Trophoblast cell (in vitro differentiated cells and primary cell): ENCODE results near the gene BAIAP2.

ENCODE experiments used
- DNase-seq, 2 donors: peaks; one replicate each; pipeline ENCODE4 v3.0.0-alpha.2; 2016
- H2AFZ ChIP-seq: 2 replicates; pipeline ENCODE4 v1.6.1; 2013; ENCODE audit warnings: low read length, moderate library complexity, mild to moderate bottlenecking; ENCODE audit not compliant: insufficient read depth, poor library complexity
- H2AK5ac ChIP-seq: 2 replicates; pipeline ENCODE4 v1.6.1; 2013; ENCODE audit warnings: mild to moderate bottlenecking, low read length
- H2BK120ac ChIP-seq: 2 replicates; pipeline ENCODE4 v1.6.1; 2013; ENCODE audit warnings: low read length, mild to moderate bottlenecking, moderate library complexity; ENCODE audit not compliant: insufficient read depth, poor library complexity
- H2BK12ac ChIP-seq: 2 replicates; pipeline ENCODE4 v1.6.1; 2013; ENCODE audit warnings: mild to moderate bottlenecking, low read length, moderate library complexity
- H2BK5ac ChIP-seq: 2 replicates; pipeline ENCODE4 v1.6.1; 2013; ENCODE audit warnings: low read length, low read depth, moderate library complexity, mild to moderate bottlenecking; ENCODE audit not compliant: poor library complexity
- H3K14ac ChIP-seq: 2 replicates; pipeline ENCODE4 v1.6.1; 2013; ENCODE audit warnings: mild to moderate bottlenecking, low read length
- H3K18ac ChIP-seq: 2 replicates; pipeline ENCODE4 v1.6.1; 2013; ENCODE audit warnings: mild to moderate bottlenecking, low read length
- H3K23ac ChIP-seq: 2 replicates; pipeline ENCODE4 v1.6.1; 2013; ENCODE audit warnings: low read length
- H3K27ac ChIP-seq: 2 replicates; pipeline ENCODE4 v1.5.1; 2013; ENCODE audit warnings: low read depth, mild to moderate bottlenecking, inconsistent platforms, low read length, moderate library complexity
- H3K27me3 ChIP-seq: 2 replicates; pipeline ENCODE4 v1.6.1; 2013; ENCODE audit warnings: inconsistent platforms, mild to moderate bottlenecking, low read length, moderate library complexity; ENCODE audit not compliant: insufficient read depth
- H3K36me3 ChIP-seq, 2 experiments: 1 replicate in 1 of 2; 2 replicates in 1 of 2; pipeline ENCODE4 v1.6.1; 2013; ENCODE audit warnings: low read length in 2 of 2, mild to moderate bottlenecking in 2 of 2, moderate library complexity in 1 of 2; ENCODE audit not compliant: insufficient read depth in 2 of 2, control insufficient read depth in 1 of 2
- H3K4ac ChIP-seq: 2 replicates; pipeline ENCODE4 v1.6.1; 2013; ENCODE audit warnings: low read depth, mild to moderate bottlenecking, low read length, moderate library complexity
- H3K4me1 ChIP-seq, 2 experiments: 1 replicate in 1 of 2; 2 replicates in 1 of 2; pipeline ENCODE4 v1.6.1; 2013; ENCODE audit warnings: low read length in 2 of 2, mild to moderate bottlenecking in 2 of 2, moderate library complexity in 1 of 2; ENCODE audit not compliant: insufficient read depth in 2 of 2, control insufficient read depth in 1 of 2
- H3K4me2 ChIP-seq: 2 replicates; pipeline ENCODE4 v1.6.1; 2013; ENCODE audit warnings: inconsistent platforms, mild to moderate bottlenecking, low read length, moderate library complexity
- H3K4me3 ChIP-seq: 2 replicates; pipeline ENCODE4 v1.5.1; 2013; ENCODE audit warnings: mild to moderate bottlenecking, low read depth, low read length, inconsistent platforms
- H3K79me1 ChIP-seq: one replicate; pipeline ENCODE4 v1.6.1; 2013; ENCODE audit warnings: low read length
- H3K79me2 ChIP-seq: 2 replicates; pipeline ENCODE4 v1.6.1; 2013; ENCODE audit warnings: low read length, mild to moderate bottlenecking; ENCODE audit not compliant: control insufficient read depth, insufficient read depth, poor library complexity
- H3K9ac ChIP-seq: 2 replicates; pipeline ENCODE4 v1.6.1; 2013; ENCODE audit warnings: mild to moderate bottlenecking, low read length
- H3K9me3 ChIP-seq: 2 replicates; pipeline ENCODE4 v1.6.1; 2013; ENCODE audit warnings: low read depth, mild to moderate bottlenecking, control low read depth, inconsistent platforms, low read length; ENCODE audit not compliant: insufficient read depth
- H4K12ac ChIP-seq: 2 replicates; pipeline ENCODE4 v1.6.1; 2013; ENCODE audit warnings: low read depth, mild to moderate bottlenecking, low read length, moderate library complexity
- H4K8ac ChIP-seq: 2 replicates; pipeline ENCODE4 v1.6.1; 2013; ENCODE audit warnings: low read depth, mild to moderate bottlenecking, low read length, moderate library complexity
- H4K91ac ChIP-seq: one replicate; pipeline ENCODE4 v1.6.1; 2013; ENCODE audit warnings: low read depth, mild to moderate bottlenecking, low read length, moderate library complexity
- WGBS: extraction: QIAGEN DNeasy Blood & Tissue Kit; methylation state at CpG from one replicate; pipeline ENCODE4 v1.1.7; 2013; ENCODE audit warnings: missing lambda C conversion rate; ENCODE audit not compliant: insufficient read length, insufficient coverage; ENCODE audit errors: extremely low coverage; 5-methylcytosine and 5-hydroxymethylcytosine counted together

The BAIAP2 gene

DNA sequence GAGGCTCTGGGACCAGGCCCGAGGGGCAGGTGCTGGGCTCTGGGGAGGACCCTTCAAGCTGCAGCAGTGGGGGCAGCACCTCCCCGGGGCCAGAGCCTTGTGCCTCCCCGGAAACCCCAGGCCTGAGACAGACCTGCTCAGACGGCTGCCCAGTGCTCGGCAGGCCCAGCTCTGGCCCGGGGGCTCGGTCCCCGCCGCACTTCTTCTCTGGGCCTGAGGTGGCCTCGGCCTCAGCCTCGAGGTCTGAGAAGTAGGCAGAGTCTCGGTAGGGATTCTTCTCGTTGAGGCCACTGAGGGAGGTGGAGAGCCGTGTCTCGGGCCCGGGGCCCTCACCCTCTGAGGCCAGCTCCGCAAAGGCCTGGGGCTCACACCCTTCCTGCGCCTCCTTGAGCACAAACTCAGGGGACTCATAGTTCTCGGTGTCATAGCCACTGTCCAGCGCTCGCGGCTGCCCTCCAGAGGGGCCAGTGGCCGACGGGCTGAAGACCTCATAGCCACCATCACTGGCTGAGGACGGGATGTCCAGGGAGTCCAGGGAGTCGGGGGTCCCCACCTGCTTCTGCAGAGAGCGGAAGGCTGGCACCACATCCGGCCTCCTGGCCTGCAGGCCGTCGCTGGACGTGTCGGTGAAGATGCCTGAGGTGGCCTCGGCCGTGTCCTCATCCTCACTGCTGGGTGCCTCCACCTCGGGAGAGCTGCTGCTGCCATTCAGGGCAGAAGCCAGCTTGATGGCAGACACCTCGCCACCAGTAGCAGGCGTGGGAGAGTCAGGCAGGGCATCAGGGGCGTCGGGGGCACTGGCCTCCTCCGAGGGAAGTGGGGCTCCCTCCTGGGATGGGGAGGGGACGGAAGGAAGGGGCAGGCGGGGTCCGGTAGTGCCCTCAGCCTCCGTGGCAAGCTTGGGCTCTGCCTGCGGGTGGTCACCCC lies 86.0 kb downstream of the BAIAP2 start:
- Histone ChIP-seq H3K79me1 (peaks cover 3% of the 10 kb centered on the region), H2AK5ac (no peak overlapping the region), H3K79me2 (peaks cover 2% of the 10 kb centered on the region), H4K91ac (no peak overlapping the region), H3K23ac (no peak overlapping the region), H4K8ac (no peak overlapping the region), H3K4me1 (peaks cover 8 to 14% of the 10 kb centered on the region in 2 experiments), H2BK12ac (no peak overlapping the region), H3K27ac (no peak overlapping the region), H3K36me3 (peaks cover 0 to 7% of the 10 kb centered on the region in 2 experiments), H3K4me2 (no peak overlapping the region), H2BK120ac (no peak overlapping the region), H2BK5ac (no peak overlapping the region), H2AFZ (no peak overlapping the region), H3K14ac (no peak overlapping the region), H3K4ac (no peak overlapping the region), H3K9ac (no peak overlapping the region), H3K4me3 (no peak overlapping the region), H3K18ac (no peak overlapping the region), H4K12ac (no peak overlapping the region), H3K9me3 (peaks cover 9% of the 10 kb centered on the region), H3K27me3 (peaks cover 5% of the 10 kb centered on the region)
- WGBS: no CpG with 5 or more reads among the region's 45 CpGs
- DNase-seq: no peak

DNA sequence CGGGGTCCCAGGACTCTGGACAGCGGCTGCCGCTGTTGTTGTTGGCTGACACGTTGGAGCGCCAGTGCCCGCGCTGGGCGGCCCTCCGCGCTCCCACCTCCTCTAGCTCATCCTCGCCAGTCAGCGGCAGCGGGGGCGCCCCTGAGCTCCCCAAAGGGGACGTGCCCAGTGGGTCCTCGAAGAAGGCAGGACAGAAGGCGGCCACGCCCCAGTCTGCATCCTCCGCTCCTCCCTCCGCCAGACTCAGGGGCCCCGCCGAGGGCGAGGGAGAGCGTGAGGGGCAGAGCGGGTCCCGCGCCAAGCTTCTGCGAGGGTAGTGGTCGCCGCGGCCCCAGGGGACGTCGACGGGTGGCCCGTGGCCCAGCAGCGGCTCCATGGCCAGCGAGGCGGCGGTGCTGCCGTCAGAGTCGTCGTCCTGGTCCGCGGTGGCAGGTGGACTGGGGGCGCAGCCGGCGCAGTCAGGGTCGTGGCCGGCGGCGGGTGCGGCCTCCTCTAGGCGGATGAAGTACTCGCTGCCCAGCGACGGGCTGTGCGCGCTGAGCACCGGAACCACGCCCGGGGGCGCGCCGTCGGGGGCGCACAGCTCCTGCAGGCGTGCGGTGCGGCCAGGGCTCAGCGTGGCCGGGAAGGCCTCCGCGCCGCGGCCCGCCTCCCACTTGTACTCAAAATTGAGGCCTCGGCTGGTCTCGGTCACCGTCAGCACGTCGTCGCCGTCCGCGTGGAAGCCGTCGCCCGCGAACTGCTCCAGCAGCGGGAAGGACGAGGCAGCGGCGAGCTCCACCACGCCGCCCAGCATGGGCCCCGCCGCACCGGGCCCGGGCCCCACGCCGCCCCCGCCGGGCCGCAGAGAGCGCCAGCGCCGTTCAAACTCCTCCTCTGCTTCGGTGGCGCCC lies 87.1 kb downstream of the BAIAP2 start:
- no peak overlapping the region for H3K9ac ChIP-seq
- H3K79me1 ChIP-seq: peaks cover 3% of the 10 kb centered on the region
- no peak overlapping the region for H3K23ac ChIP-seq
- H2BK5ac ChIP-seq: no peak overlapping the region
- H3K4me2 ChIP-seq: no peak overlapping the region
- H2BK120ac ChIP-seq: no peak overlapping the region
- no peak overlapping the region for H3K14ac ChIP-seq
- H3K27ac ChIP-seq: no peak overlapping the region
- no peak overlapping the region for H2AFZ ChIP-seq
- WGBS: no CpG with 5 or more reads among the region's 109 CpGs
- H4K12ac ChIP-seq: no peak overlapping the region
- H3K79me2 ChIP-seq: peaks cover 2% of the 10 kb centered on the region
- H3K18ac ChIP-seq: no peak overlapping the region
- H3K27me3 ChIP-seq: peaks cover 5% of the 10 kb centered on the region
- H3K36me3 ChIP-seq: no peaks in the 10 kb centered on the region
- peaks cover 8 to 14% of the 10 kb centered on the region in 2 experiments for H3K4me1 ChIP-seq
- no peak for DNase-seq
- H4K91ac ChIP-seq: no peak overlapping the region
- no peak overlapping the region for H3K4ac ChIP-seq
- peaks cover 9% of the 10 kb centered on the region for H3K9me3 ChIP-seq
- H2AK5ac ChIP-seq: no peak overlapping the region
- no peak overlapping the region for H2BK12ac ChIP-seq
- H3K4me3 ChIP-seq: no peak overlapping the region
- no peak overlapping the region for H4K8ac ChIP-seq

DNA sequence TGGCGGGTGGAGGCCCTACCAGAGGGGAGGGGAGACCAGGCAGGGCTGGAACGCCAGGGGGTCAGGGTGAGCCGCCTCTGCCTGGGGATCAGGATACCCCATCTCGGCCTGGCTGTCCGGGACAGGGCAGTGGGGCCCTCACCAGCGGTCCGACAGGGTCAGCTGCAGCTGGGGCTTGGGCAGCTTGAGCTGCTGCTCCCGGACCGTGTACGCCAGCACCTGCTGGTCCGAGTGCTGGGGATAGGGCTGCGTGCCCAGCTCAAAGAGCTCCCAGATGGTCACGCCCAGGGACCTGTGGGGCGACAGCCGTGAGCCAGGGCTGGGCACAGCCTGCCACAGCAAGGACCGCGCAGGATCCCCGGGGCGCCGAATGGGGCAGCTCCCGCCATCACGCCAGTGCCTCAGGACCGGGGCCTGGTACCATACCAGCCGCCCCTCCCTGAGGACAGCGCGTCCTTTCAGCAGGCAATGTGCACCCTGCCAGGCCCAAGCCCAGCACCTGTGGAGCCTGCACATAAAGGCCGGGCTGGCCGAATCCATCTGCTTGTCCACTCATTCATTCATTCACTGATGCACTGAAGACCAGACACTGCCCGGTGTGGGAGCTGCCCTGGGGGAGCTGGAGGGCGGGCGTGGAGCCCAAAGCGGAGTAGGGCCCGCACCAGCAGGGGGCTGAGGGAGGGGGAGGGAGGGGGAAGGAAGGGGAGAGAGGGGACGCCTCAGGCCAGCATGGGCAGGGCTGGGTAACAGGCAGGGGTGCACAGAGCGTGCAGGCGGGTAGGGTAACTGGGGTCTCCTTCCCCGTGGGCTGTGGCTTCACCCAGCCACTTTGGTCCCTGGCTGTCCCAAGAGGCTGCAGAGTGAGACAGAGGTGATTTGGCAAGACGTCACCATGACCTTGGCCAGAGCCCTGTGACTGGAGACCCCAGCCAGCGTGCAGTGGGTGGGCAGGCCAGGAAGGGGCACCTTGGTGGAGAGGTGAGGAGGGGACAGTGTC lies 88.4 kb downstream of the BAIAP2 start:
- H3K27me3 ChIP-seq: peaks cover 5% of the 10 kb centered on the region
- no peak overlapping the region for H3K4ac ChIP-seq
- no peak overlapping the region for H2BK120ac ChIP-seq
- H3K36me3 ChIP-seq: no peaks in the 10 kb centered on the region
- no peak overlapping the region for H2BK5ac ChIP-seq
- H3K79me1 ChIP-seq: peaks cover 3% of the 10 kb centered on the region
- H3K79me2 ChIP-seq: peaks cover 2% of the 10 kb centered on the region
- no peak overlapping the region for H3K14ac ChIP-seq
- peak overlapping the region; percentile 12 for H3K4me3 ChIP-seq
- H3K9me3 ChIP-seq: peaks cover 9% of the 10 kb centered on the region
- H4K91ac ChIP-seq: no peak overlapping the region
- H3K9ac ChIP-seq: no peak overlapping the region
- no peak overlapping the region for H4K12ac ChIP-seq
- no peak overlapping the region for H3K4me2 ChIP-seq
- no peak overlapping the region for H3K23ac ChIP-seq
- WGBS: no CpG with 5 or more reads among the region's 39 CpGs
- no peak overlapping the region for H2AFZ ChIP-seq
- no peak for DNase-seq
- H3K4me1 ChIP-seq: peaks cover 8 to 14% of the 10 kb centered on the region in 2 experiments
- no peak overlapping the region for H2AK5ac ChIP-seq
- no peak overlapping the region for H3K27ac ChIP-seq
- H3K18ac ChIP-seq: no peak overlapping the region
- H2BK12ac ChIP-seq: no peak overlapping the region
- no peak overlapping the region for H4K8ac ChIP-seq

DNA sequence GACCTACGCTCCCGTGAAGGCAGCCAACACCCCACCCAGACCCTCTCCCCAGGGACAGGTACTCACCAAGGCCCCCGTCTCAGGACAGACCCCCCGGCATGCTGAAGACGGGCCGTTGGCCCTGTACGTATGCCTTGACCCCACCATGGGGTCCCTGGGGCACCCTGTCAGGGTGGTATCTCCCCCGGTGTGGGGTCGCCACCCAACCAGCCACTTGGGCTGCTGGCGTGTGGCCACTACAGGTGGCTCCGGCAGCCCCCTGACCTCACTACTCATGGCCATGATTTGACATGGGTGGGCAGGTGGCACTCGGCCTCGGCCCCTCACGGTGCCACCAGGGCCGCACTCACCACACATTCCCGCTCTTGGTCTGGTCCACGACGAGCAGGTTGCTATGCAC lies 89.4 kb downstream of the BAIAP2 start:
- no peak overlapping the region for H2BK12ac ChIP-seq
- H2BK5ac ChIP-seq: no peak overlapping the region
- no peak overlapping the region for H4K8ac ChIP-seq
- H3K23ac ChIP-seq: no peak overlapping the region
- H4K12ac ChIP-seq: no peak overlapping the region
- no peak overlapping the region for H3K4me3 ChIP-seq
- no peak overlapping the region for H3K4ac ChIP-seq
- peaks cover 5% of the 10 kb centered on the region for H3K27me3 ChIP-seq
- H3K9me3 ChIP-seq: peaks cover 8% of the 10 kb centered on the region
- H3K4me2 ChIP-seq: no peak overlapping the region
- WGBS: no CpG with 5 or more reads among the region's 18 CpGs
- no peak overlapping the region for H3K14ac ChIP-seq
- H3K79me1 ChIP-seq: peaks cover under 1% of the 10 kb centered on the region
- H3K9ac ChIP-seq: no peak overlapping the region
- H2AFZ ChIP-seq: no peak overlapping the region
- no peaks in the 10 kb centered on the region for H3K36me3 ChIP-seq
- peaks cover 3 to 4% of the 10 kb centered on the region in 2 experiments for H3K4me1 ChIP-seq
- no peak overlapping the region for H2AK5ac ChIP-seq
- H3K79me2 ChIP-seq: no peaks in the 10 kb centered on the region
- H2BK120ac ChIP-seq: no peak overlapping the region
- H3K27ac ChIP-seq: no peak overlapping the region
- no peak overlapping the region for H3K18ac ChIP-seq
- no peak overlapping the region for H4K91ac ChIP-seq
- DNase-seq: no peak
